NK-92 treated with Interleukin-12 subunit alpha and Interleukin-12 subunit beta, amount 100 ng/mL, for 24 hours (cell line): Measurements from ENCODE around the gene RTP3.

ENCODE experiments used
- DNase-seq: peaks from one replicate; lab custom pipeline; 2025; lab: John Stamatoyannopoulos, UW

RTP3 gene

GRCh38 chr3:46469680-46470357, 28.0 kb upstream of the RTP3 start:
- DNase-seq, result no peak

DNA sequence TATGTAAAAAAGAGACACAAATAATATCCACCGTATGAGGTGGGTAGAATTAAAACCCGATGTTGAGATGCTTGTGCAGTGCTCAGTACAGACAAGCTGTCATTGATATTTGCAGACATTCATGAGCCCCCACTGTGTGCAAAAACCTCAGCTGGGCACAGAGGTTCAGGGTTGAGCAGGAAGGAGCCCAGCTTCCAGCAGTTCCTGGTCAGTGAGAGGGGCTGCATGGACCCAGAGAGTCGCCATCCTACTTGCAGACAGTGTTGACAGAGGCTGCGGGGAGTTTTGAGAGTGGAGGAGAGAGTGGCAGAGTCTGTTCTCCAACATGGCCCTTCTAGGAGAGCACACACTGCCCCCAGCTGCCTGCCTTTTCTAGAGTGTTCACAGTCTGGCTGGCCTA, 26.9 kb upstream of the RTP3 start:
- DNase-seq, result no peak

DNA sequence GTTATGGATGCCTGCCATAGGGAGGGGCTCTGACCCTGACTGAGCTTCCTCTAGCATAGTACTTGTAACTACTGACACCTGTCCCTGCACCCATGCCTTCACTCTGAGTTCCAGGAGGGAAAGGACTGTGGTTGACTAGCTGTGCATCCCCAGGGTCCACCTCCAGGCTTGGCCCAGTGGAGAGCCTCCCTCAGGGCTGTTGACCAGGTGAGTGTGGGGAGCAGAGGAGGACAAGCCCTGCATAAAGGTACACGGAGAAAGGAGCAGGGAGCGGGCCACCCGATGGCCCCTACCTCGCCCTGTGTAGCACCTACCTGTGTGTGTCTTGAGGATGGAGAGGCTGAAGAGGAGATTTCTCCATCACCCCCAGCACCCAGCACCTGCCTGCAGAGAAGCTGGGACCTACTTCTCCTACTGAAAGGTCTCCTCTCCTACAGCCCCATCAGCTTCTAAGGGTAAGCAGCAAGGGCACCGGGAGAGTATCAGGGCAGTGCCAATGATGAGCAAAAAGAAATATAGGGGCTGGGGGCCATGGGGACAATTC, 26.3 kb upstream of the RTP3 start:
- no peak for DNase-seq

- no peak for DNase-seq
Observed at GRCh38 chr3:46472736-46473135, 25.0 kb upstream of the RTP3 start.

DNA sequence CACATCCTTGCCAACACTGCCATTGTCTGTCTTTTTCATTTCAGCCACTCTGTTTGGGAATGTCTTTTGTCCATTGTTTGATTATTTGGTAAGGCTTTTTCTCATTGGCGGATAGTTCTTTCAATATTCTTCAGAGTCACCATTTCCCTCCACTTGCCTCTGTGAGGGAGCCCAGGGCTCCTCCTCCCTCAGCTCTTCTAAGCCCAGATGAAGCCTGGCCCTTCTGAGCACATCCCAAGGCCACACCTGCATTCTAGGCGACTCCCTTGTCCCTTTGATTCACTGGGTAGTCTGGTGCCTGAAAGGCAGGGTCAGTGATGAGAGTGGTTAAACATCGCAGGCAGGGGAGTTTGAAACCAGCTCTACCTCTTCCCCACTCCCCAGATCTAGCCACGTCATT, 20.6 kb upstream of the RTP3 start:
- no peak for DNase-seq

DNA sequence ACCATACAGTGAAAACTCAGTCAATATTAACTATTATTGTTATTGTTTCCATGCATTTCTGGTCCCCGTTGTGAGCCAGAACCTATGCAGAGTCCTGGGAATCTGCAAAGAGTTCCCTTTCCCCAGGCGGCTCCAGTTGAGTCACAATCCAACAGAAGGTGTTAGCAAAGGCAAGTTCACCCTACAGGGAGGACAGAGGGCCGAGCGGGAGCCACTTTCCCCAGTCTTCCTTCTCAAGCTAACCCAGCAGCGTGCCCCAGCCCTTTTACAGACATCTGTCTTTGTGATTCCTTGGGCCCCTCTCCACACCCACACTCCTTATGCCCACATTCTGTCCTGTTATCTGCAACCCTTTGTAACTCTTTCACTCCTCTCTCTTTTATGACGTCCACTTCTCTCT, 20.0 kb upstream of the RTP3 start:
- no peak for DNase-seq

DNA sequence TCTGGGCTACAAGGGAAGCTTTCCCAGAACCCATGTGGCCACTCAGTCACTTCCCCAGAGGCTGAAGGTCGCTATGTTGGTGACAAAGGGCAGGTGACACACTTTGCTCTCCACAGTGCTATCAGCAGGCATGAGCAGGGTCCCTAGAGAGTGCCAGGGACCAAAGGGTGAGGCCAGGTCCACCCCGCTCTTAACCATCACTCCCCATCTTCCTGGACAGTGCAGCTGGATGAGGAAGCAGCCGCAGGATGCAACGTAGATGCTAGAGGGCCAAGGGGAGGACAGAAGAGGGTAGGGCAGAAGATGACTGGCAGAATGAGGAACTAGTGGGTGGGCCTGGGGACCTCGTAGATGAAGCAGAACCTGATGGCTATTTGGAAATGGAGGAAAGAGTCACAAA, 19.4 kb upstream of the RTP3 start:
- DNase-seq, result no peak

DNA sequence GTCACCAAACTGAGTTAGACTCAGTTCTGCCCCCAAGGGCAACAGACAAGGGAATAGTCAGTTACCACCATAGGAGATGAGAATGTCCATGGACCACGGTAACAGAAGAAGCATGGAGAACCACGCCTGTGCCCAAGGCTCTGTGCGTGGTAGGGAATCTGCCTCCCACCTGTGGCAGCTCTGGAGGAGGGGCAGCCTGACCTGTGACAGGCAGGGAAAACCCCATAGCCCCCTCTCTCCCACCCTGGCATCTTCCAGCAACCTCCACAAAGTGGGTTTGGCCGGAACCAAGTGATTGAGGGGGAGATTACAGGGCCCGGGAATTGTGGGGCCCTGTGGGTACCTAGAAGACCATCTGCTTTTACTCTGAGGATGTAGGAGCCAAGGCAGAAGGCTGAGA, 18.8 kb upstream of the RTP3 start:
- no peak for DNase-seq

DNA sequence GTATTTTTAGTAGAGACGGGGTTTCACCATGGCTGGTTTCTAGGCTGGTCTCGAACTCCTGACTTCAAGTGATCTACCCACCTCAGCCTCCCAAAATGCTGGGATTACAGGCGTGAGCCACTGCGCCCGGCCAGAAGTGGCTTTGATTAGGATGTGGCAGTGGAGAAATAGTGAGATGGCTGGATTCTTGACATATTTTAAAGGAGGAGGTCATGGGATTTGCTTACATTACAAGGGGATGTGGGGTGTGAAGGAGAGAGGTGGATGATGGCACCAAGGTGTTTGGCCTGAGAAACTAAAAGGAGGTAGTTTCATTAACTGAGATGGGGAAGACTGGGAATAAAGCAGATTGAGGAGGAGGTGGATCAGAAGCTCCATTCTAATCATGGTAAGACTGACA, 18.1 kb upstream of the RTP3 start:
- no peak for DNase-seq

GRCh38 chr3:46480491-46481195, 17.1 kb upstream of the RTP3 start:
- no peak for DNase-seq

- no peak for DNase-seq
Observed at GRCh38 chr3:46481636-46482035, 16.1 kb upstream of the RTP3 start.

DNA sequence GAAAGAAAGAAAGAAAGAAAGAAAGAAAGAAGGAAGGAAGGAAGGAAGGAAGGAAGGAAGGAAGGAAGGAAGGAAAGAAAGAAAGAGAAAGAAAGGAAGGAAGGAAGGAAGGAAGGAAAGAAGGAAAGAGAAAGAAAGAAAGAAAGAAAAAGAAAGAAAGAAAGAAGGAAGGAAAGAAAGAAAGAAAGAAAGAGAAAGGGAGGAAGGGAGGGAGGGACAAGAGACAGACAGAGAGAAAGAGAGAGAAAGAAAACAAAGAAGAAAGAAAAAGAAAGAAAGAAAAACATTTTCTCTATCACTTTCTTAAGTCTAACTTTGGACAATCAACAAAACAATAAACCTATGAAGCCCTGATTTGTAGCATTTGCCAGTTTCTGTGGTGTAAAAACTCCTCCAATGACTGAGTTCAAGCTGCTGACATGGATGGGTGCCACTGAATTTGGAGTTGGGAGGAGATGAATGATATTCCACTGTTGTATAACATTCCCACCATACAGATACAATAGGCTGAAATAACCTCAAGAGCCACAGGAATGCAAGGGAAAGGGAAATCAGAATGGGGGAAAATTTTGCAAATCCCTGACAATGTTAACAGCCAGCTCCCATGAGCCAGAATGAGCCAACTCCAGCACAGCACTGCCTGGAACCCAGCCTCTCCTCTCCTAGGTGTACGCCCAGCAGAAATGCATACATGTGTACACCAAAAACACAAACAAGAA, 15.0 kb upstream of the RTP3 start:
- DNase-seq, result no peak

GRCh38 chr3:46483825-46484224, 14.0 kb upstream of the RTP3 start:
- DNase-seq, result no peak

GRCh38 chr3:46484388-46484787, 13.4 kb upstream of the RTP3 start:
- DNase-seq, result no peak

DNA sequence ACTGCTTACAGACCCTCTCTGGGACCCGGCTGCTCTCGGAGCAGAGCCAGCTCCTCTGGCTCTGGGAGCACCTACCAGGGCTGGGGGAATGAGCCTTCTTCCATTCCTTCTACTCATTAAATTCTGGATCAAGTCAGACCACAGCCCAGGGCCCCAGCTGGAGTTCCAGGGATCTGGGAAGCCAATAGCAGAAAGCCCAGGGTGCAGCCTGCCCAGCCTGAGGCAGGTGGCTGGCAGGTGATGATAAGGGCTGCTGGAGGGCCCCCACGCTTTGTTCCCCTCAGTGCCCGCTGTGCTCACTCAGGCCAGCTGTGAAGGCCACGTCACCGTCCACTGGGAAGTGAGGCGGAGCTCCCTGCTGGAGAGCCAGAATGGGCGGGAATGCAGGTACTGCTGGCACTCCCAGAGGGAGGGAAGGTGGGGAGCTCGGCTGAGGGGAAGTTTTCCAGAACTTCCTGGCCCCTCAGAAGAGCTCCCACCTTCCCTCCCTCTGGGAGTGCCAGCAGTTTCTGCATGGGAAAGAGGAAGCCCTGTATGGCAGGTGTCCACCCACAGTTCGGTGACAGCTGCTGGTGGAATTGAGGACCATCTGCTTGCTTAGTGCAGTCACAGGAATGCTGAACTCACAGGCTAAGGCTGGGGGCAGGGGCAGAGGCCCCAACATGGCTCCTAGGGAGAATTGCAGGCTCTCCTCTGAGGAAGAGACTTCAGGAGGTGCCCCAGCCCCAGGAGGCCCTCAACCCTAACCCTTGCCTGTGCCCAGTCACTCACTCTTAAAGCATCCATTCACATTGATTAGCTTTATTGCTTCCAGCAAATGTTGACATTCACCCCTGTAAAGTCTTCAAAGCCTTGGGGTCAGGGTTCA, 12.6 kb upstream of the RTP3 start:
- no peak for DNase-seq

DNA sequence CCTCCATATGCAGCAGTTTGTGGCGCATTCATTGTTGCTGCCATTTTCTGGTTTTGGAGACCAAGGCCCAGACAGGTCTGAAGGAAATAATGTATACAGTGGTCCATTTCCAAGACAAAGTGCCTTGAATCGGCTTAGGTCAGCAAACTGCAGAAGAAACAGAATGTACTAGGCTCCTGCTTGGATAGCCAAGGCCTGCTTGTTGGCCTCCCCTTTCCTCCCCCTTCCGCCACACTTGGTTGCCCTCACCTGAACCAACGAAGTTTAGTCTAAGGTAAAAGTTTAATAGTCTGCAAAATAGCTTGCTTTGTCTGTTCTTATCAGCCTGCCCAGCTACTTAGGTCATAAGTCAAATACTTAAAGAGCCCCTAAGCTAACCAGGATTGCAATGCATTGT, 12.0 kb upstream of the RTP3 start:
- DNase-seq, result no peak

DNA sequence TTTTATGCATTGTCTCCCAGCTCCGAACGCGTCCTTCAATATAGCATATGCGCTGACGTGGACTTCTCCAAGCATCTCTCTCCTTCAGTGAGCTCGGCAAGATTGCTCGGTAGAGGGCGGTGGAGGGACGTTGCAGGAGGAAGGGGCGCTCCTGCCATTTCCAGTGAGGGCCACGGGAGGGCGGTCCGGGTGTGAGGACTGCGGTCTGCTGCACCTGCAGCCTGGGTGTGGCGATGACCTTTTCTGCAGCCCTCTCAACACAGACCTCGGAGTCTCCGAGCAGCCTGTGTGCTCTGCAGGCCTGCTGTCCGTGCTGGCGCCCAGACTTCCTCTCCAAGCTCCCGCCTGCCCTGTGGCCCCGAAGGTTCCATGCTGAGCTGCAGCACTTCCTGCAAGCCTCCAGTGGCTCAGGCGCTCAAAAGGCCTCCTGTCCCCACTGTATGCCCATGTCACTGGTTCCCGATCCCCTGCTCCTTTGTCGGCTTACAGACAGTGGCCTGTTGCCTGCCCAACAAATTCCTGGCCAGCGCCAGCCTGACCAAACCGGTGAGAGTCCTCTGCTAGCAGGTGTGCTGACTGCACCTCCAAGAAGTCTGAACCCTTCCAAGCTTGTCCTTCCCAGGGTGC, 8.9 kb upstream of the RTP3 start:
- peak; percentile 87 for DNase-seq

- DNase-seq, result no peak
Observed at GRCh38 chr3:46489381-46489780, 8.4 kb upstream of the RTP3 start.

- DNase-seq, result no peak
Observed at GRCh38 chr3:46489875-46490274, 7.9 kb upstream of the RTP3 start.

- DNase-seq, result no peak
Observed at GRCh38 chr3:46490338-46491084, 7.3 kb upstream of the RTP3 start.
